Parathyroid adenoma (tissue), 2 donors: ENCODE results near the gene NGDN.

Source experiments
- H2AFZ ChIP-seq: fragments of 300-600 bp; sonication (generic); one replicate; pipeline ENCODE4 v1.7.0; 2017; ENCODE audit warnings: antibody characterized with exemption, mild to moderate bottlenecking
- H3K27ac ChIP-seq: fragments of 300-600 bp; sonication (generic); one replicate; pipeline ENCODE4 v1.7.0; 2017
- H3K27me3 ChIP-seq: fragments of 300-600 bp; sonication (generic); one replicate; pipeline ENCODE4 v1.7.0; 2017; ENCODE audit warnings: low read length; ENCODE audit not compliant: control insufficient read depth, insufficient read depth
- H3K36me3 ChIP-seq: fragments of 300-600 bp; sonication (generic); one replicate; pipeline ENCODE4 v1.7.0; 2017; ENCODE audit warnings: low read length; ENCODE audit not compliant: control insufficient read depth, insufficient read depth
- H3K4me1 ChIP-seq: fragments of 300-600 bp; sonication (generic); one replicate; pipeline ENCODE4 v1.7.0; 2017; ENCODE audit warnings: control low read depth
- H3K4me2 ChIP-seq: fragments of 300-600 bp; sonication (generic); one replicate; pipeline ENCODE4 v1.7.0; 2017; ENCODE audit warnings: low read length
- H3K4me3 ChIP-seq: fragments of 300-600 bp; sonication (generic); one replicate; pipeline ENCODE4 v1.7.0; 2017; ENCODE audit warnings: low read depth, low read length
- H3K79me2 ChIP-seq: fragments of 300-600 bp; sonication (generic); one replicate; pipeline ENCODE4 v1.7.0; 2017; ENCODE audit warnings: control low read depth
- H3K9ac ChIP-seq: fragments of 300-600 bp; sonication (generic); one replicate; pipeline ENCODE4 v1.7.0; 2017; ENCODE audit warnings: mild to moderate bottlenecking
- H3K9me3 ChIP-seq: fragments of 300-600 bp; sonication (generic); one replicate; pipeline ENCODE4 v1.7.0; 2017; ENCODE audit warnings: low read length; ENCODE audit not compliant: control insufficient read depth
- CTCF ChIP-seq: fragments of 300-600 bp; sonication (generic); IDR thresholded peaks from one replicate; pipeline ENCODE4 v1.7.0; 2017; ENCODE audit warnings: antibody characterized with exemption, mild to moderate bottlenecking
- donor health status: primary hyperparathyroidism.

NGDN gene

GRCh38 chr14:23439107-23439835 lies 30.2 kb upstream of the NGDN start:
- H2AFZ ChIP-seq: no peak overlapping the region
- TF ChIP-seq CTCF: no peak
- H3K4me2 ChIP-seq: no peak overlapping the region
- H3K27me3 ChIP-seq: no peaks in the 10 kb centered on the region
- no peak overlapping the region for H3K9ac ChIP-seq
- H3K79me2 ChIP-seq: no peaks in the 10 kb centered on the region
- H3K9me3 ChIP-seq: no peaks in the 10 kb centered on the region
- no peaks in the 10 kb centered on the region for H3K36me3 ChIP-seq
- H3K4me3 ChIP-seq: no peak overlapping the region
- peak overlapping the region; percentile 80 for H3K27ac ChIP-seq
- H3K4me1 ChIP-seq: peaks cover 28% of the 10 kb centered on the region

GRCh38 chr14:23441076-23441475 lies 28.4 kb upstream of the NGDN start:
- Histone ChIP-seq H3K4me1 (peaks cover 26% of the 10 kb centered on the region), H3K4me2 (no peak overlapping the region), H3K36me3 (no peaks in the 10 kb centered on the region), H2AFZ (no peak overlapping the region), H3K9ac (no peak overlapping the region), H3K27me3 (no peaks in the 10 kb centered on the region), H3K4me3 (no peak overlapping the region), H3K79me2 (no peaks in the 10 kb centered on the region), H3K27ac (no peak overlapping the region), H3K9me3 (no peaks in the 10 kb centered on the region)
- no peak for TF ChIP-seq CTCF

- Histone ChIP-seq H3K27ac (no peak overlapping the region), H3K79me2 (no peaks in the 10 kb centered on the region), H3K27me3 (no peaks in the 10 kb centered on the region), H2AFZ (peak overlapping the region; percentile 29), H3K9ac (no peak overlapping the region), H3K4me1 (peaks cover 9% of the 10 kb centered on the region), H3K36me3 (no peaks in the 10 kb centered on the region), H3K4me3 (no peak overlapping the region), H3K9me3 (no peaks in the 10 kb centered on the region), H3K4me2 (no peak overlapping the region)
- no peak for TF ChIP-seq CTCF
Measured at GRCh38 chr14:23442721-23443356, 26.7 kb upstream of the NGDN start.

- no peaks in the 10 kb centered on the region for H3K36me3 ChIP-seq
- H3K79me2 ChIP-seq: no peaks in the 10 kb centered on the region
- peaks cover 4% of the 10 kb centered on the region for H3K4me1 ChIP-seq
- no peaks in the 10 kb centered on the region for H3K27me3 ChIP-seq
- H3K4me3 ChIP-seq: no peak overlapping the region
- H3K4me2 ChIP-seq: no peak overlapping the region
- H3K9me3 ChIP-seq: no peaks in the 10 kb centered on the region
- no peak overlapping the region for H3K27ac ChIP-seq
- no peak for TF ChIP-seq CTCF
- H3K9ac ChIP-seq: no peak overlapping the region
- no peak overlapping the region for H2AFZ ChIP-seq
Measured at GRCh38 chr14:23443411-23443812, 26.1 kb upstream of the NGDN start.

GRCh38 chr14:23443881-23444280 lies 25.6 kb upstream of the NGDN start:
- no peaks in the 10 kb centered on the region for H3K79me2 ChIP-seq
- no peak overlapping the region for H3K27ac ChIP-seq
- H3K4me1 ChIP-seq: no peaks in the 10 kb centered on the region
- no peak overlapping the region for H2AFZ ChIP-seq
- H3K4me3 ChIP-seq: no peak overlapping the region
- no peak overlapping the region for H3K4me2 ChIP-seq
- TF ChIP-seq CTCF: no peak
- no peaks in the 10 kb centered on the region for H3K9me3 ChIP-seq
- H3K36me3 ChIP-seq: no peaks in the 10 kb centered on the region
- H3K27me3 ChIP-seq: no peaks in the 10 kb centered on the region
- no peak overlapping the region for H3K9ac ChIP-seq
